B cell (primary cell): Measurements from ENCODE around the gene TSPAN5. TPM values are rescaled to one million over a fixed set of nuclear protein-coding genes. Genes with fewer than 3 reads are reported as not detected.

ENCODE experiments used
- ATAC-seq: fragments of 200-7000 bp; cut with Tn5 transposase; one replicate; pipeline ENCODE4 v1.10.0; 2021; ENCODE audit warnings: low read depth, mild to moderate bottlenecking, moderate number of reproducible peaks, moderate library complexity
- CTCF ChIA-PET: fragments of 350-600 bp; sonication (Branson Sonifier 250); formaldehyde crosslinking; loops from one replicate; lab custom pipeline; 2021; ENCODE audit warnings: antibody characterized with exemption, inconsistent platforms; lab: Charles Lee
- POLR2A ChIA-PET: fragments of 350-600 bp; sonication (Branson Sonifier 250); formaldehyde crosslinking; loops from one replicate; lab custom pipeline; 2021; ENCODE audit warnings: antibody characterized with exemption; lab: Charles Lee
- DNase-seq: peaks from one replicate; pipeline ENCODE4 v3.0.0; 2013
- H2AFZ ChIP-seq: 2 replicates; pipeline ENCODE4 v1.6.1; 2012; ENCODE audit warnings: mild to moderate bottlenecking, low read depth, low read length; ENCODE audit not compliant: insufficient read depth, poor library complexity, severe bottlenecking
- H3K27ac ChIP-seq, 2 donors: 1 replicate in 1 of 2; 2 replicates in 1 of 2; pipeline ENCODE4 v1.5.1; 2012 to 2013; ENCODE audit warnings: low read length in 2 of 2, mild to moderate bottlenecking in 2 of 2, moderate library complexity in 1 of 2
- H3K27me3 ChIP-seq, 4 experiments: fragments of 200-600 bp in 1 of 4; sonication (generic) in 1 of 4; replicated peaks in 1 of 4; 1 replicate in 2 of 4; 2 replicates in 2 of 4; pipeline versions ENCODE4 v1.6.1 to v1.7.0; 2013 to 2016; ENCODE audit warnings: low read length in 3 of 4, mild to moderate bottlenecking in 2 of 4, mixed read lengths in 1 of 4, moderate library complexity in 1 of 4; ENCODE audit not compliant: insufficient read depth in 4 of 4, control insufficient read depth in 3 of 4; ENCODE audit errors: control extremely low read depth in 1 of 4
- H3K36me3 ChIP-seq, 2 experiments: replicated peaks in 1 of 2; 1 replicate in 1 of 2; 2 replicates in 1 of 2; pipeline versions ENCODE4 v1.6.1 to v1.7.1; 2013; ENCODE audit warnings: low read length in 1 of 2; ENCODE audit not compliant: insufficient read depth in 2 of 2, control insufficient read depth in 1 of 2; ENCODE audit errors: control extremely low read depth in 1 of 2, extremely low read depth in 1 of 2
- H3K4me1 ChIP-seq, 2 donors: fragments of 200-600 bp in 1 of 2; sonication (generic) in 1 of 2; 1 replicate in 1 of 2; 2 replicates in 1 of 2; pipeline versions ENCODE4 v1.5.1 to v1.6.1; 2013 to 2017; ENCODE audit warnings: low read length in 2 of 2; ENCODE audit not compliant: control insufficient read depth in 2 of 2, insufficient read depth in 2 of 2
- H3K4me2 ChIP-seq: replicated peaks from 2 replicates; pipeline ENCODE3; 2012; ENCODE audit warnings: mild to moderate bottlenecking, low read depth, low read length; ENCODE audit not compliant: poor library complexity, severe bottlenecking
- H3K4me3 ChIP-seq, 5 experiments: fragments of 200-600 bp in 1 of 5; sonication (generic) in 1 of 5; 1 replicate in 3 of 5; 2 replicates in 2 of 5; pipeline versions ENCODE4 v1.5.1 to v1.7.0; 2011 to 2016; ENCODE audit warnings: low read length in 4 of 5, mild to moderate bottlenecking in 4 of 5, low read depth in 2 of 5, control low read depth in 1 of 5, moderate library complexity in 1 of 5; ENCODE audit not compliant: insufficient read depth in 1 of 5; ENCODE audit errors: control extremely low read depth in 1 of 5, extremely low read depth in 1 of 5
- H3K79me2 ChIP-seq: fragments of 200-600 bp; sonication (generic); one replicate; pipeline ENCODE4 v1.6.0; 2016; ENCODE audit warnings: low read length; ENCODE audit not compliant: control insufficient read depth, insufficient read depth
- H3K9ac ChIP-seq: fragments of 200-600 bp; sonication (generic); 2 replicates; pipeline ENCODE4 v1.6.1; 2017; ENCODE audit warnings: mild to moderate bottlenecking, low read length, moderate library complexity
- H3K9me3 ChIP-seq, 3 donors: one replicate each; pipeline versions ENCODE4 v1.6.1 to v1.7.1; 2013; ENCODE audit warnings: low read length in 2 of 3; ENCODE audit not compliant: control insufficient read depth in 2 of 3, insufficient read depth in 1 of 3; ENCODE audit errors: control extremely low read depth in 1 of 3
- H4K20me1 ChIP-seq: 2 replicates; pipeline ENCODE4 v1.6.0; 2012; ENCODE audit warnings: mild to moderate bottlenecking, low read length; ENCODE audit not compliant: insufficient read depth, control insufficient read depth, poor library complexity, severe bottlenecking
- H3K27ac Mint-ChIP-seq: one replicate; pipeline ENCODE4 v1.8.0; 2021; ENCODE audit warnings: mixed read lengths
- H3K27me3 Mint-ChIP-seq: one replicate; pipeline ENCODE4 v1.8.0; 2021; ENCODE audit warnings: mixed read lengths
- H3K4me1 Mint-ChIP-seq: one replicate; pipeline ENCODE4 v1.8.0; 2021; ENCODE audit warnings: mixed read lengths
- H3K4me3 Mint-ChIP-seq: one replicate; pipeline ENCODE4 v1.8.0; 2021; ENCODE audit warnings: mixed read lengths
- H3K9me3 Mint-ChIP-seq: one replicate; pipeline ENCODE4 v1.8.0; 2022; ENCODE audit warnings: mixed read lengths; ENCODE audit not compliant: insufficient read depth
- EZH2 ChIP-seq: IDR thresholded peaks from 2 replicates; pipeline ENCODE4 v1.6.1; 2012; ENCODE audit warnings: borderline replicate concordance, low read depth, mild to moderate bottlenecking, moderate library complexity, low read length; ENCODE audit not compliant: insufficient read depth, poor library complexity, severe bottlenecking
- WGBS: methylation state at CpG from one replicate; pipeline ENCODE4 v1.1.5; 2013; ENCODE audit warnings: missing lambda C conversion rate; ENCODE audit not compliant: insufficient coverage; 5-methylcytosine and 5-hydroxymethylcytosine counted together
- intact Hi-C: fragments of 100-400 bp; cut with micrococcal nuclease; formaldehyde crosslinking; loops from one replicate; pipeline ENCODE4 v1.10.0; 2022
- polyA plus RNA-seq: library from polyadenylated mRNA; depleted of rRNA; stranded (reverse); fragments of >200 nt; gene quantifications from 2 replicates; pipeline ENCODE4 v1.2.3, GENCODE V29; 2012
- total RNA-seq, 2 donors: library from RNA; stranded (reverse); fragments of 120-200 nt in 1 of 2; gene quantifications; 1 replicate in 1 of 2; 2 replicates in 1 of 2; pipeline versions ENCODE4 v1.2.3 to v1.2.4, GENCODE V29; 2013 to 2022
- TF ChIP-seq, protein P1 (sequence below): fragments of 200-600 bp; IDR thresholded peaks from one replicate; pipeline ENCODE4 v1.8.0; 2022; ENCODE audit warnings: antibody characterized with exemption, mild to moderate bottlenecking

TSPAN5 gene
- total and polyA plus RNA-seq, 2 donors (not counting 1 experiment from before 2014, with no cell fraction given), result 2.6 to 5.3 TPM

DNA sequence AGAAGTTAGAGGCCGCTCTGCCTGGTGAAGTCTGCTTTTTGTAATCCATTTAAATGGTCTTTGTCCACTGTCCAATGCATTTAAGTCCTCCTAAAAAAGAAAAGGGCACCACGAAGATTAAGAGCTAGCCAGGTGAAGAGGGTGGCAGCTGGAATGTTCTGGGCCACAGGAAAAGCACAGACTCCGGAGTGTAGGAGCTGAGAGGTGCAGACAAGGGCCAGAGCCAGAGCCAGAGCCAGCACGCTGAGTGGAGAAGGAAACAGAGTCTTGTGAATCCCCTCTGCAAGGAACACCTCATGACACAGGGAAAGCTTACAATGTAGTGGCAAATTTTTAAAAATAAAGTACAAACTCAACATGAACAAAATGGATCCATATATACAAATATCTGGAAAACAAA is 83.6 kb downstream of the TSPAN5 start:
- intact Hi-C loops, result no loop called here
- ChIA-PET POLR2A (no interaction called here), CTCF (no interaction called here)
- TF ChIP-seq, protein P1, sequence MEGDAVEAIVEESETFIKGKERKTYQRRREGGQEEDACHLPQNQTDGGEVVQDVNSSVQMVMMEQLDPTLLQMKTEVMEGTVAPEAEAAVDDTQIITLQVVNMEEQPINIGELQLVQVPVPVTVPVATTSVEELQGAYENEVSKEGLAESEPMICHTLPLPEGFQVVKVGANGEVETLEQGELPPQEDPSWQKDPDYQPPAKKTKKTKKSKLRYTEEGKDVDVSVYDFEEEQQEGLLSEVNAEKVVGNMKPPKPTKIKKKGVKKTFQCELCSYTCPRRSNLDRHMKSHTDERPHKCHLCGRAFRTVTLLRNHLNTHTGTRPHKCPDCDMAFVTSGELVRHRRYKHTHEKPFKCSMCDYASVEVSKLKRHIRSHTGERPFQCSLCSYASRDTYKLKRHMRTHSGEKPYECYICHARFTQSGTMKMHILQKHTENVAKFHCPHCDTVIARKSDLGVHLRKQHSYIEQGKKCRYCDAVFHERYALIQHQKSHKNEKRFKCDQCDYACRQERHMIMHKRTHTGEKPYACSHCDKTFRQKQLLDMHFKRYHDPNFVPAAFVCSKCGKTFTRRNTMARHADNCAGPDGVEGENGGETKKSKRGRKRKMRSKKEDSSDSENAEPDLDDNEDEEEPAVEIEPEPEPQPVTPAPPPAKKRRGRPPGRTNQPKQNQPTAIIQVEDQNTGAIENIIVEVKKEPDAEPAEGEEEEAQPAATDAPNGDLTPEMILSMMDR, result no peak
- no peak for TF ChIP-seq EZH2
- Histone ChIP-seq H3K27ac (no peak overlapping the region), H3K4me2 (no peak overlapping the region), H2AFZ (no peak overlapping the region), H3K36me3 (peaks cover 0 to 1% of the 10 kb centered on the region in 2 experiments), H3K4me3 (no peak overlapping the region), H3K79me2 (no peaks in the 10 kb centered on the region), H4K20me1 (no peaks in the 10 kb centered on the region), H3K9ac (no peak overlapping the region), H3K27me3 (no peaks in the 10 kb centered on the region), H3K4me1 (peaks cover 5 to 7% of the 10 kb centered on the region in 2 donors), H3K9me3 (no peaks in the 10 kb centered on the region)
- Mint-ChIP-seq H3K9me3 (no peaks in the 10 kb centered on the region), H3K4me1 (peaks cover 16% of the 10 kb centered on the region), H3K27me3 (no peaks in the 10 kb centered on the region), H3K27ac (no peak overlapping the region), H3K4me3 (no peak overlapping the region)
- 79% methylated on average over 2 of the region's 4 CpGs for WGBS
- ATAC-seq (no peak), DNase-seq (no peak)

DNA sequence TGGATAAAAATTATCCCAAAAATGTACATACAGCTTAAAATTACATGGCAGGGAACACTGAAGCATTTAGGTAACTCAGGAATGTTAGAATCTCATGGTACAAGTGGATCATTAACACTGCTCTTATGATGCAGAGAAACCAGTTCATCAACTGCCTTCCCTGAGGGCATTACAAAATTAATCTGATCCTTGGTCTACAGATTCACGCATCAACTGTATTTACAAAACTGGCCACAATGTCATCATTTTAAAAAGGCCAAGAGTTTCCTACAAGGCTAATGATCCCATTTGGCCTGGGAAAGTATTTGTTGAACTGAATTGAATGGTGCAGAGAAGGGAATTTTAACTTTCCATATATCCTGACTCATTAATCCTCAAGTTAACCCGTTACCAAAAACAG is 84.6 kb downstream of the TSPAN5 start:
- Histone ChIP-seq H3K4me2 (no peak overlapping the region), H2AFZ (no peak overlapping the region), H3K9me3 (no peaks in the 10 kb centered on the region), H3K4me1 (peaks cover 5 to 7% of the 10 kb centered on the region in 2 donors), H3K9ac (no peak overlapping the region), H3K36me3 (peaks cover 0 to 1% of the 10 kb centered on the region in 2 experiments), H3K27ac (no peak overlapping the region), H3K4me3 (no peak overlapping the region), H4K20me1 (no peaks in the 10 kb centered on the region), H3K27me3 (no peaks in the 10 kb centered on the region), H3K79me2 (no peaks in the 10 kb centered on the region)
- no peak for ATAC-seq
- ChIA-PET POLR2A (no interaction called here), CTCF (no interaction called here)
- no peak overlapping the region for H3K4me3 Mint-ChIP-seq
- no peak for TF ChIP-seq EZH2
- TF ChIP-seq, protein P1, result no peak
- peaks cover 14% of the 10 kb centered on the region for H3K4me1 Mint-ChIP-seq
- no peak overlapping the region for H3K27ac Mint-ChIP-seq
- no peak for DNase-seq
- intact Hi-C loops, result no loop called here
- WGBS, result 100% methylated on average over 1 of the region's 2 CpGs
- no peaks in the 10 kb centered on the region for H3K27me3 Mint-ChIP-seq
- H3K9me3 Mint-ChIP-seq, result no peaks in the 10 kb centered on the region
